H1 (cell line): ENCODE measurements around the gene EPX. TPM values are rescaled to one million over a fixed set of nuclear protein-coding genes. Genes with fewer than 3 reads are reported as not detected.

ENCODE experiments used
- GABPA ChIP-seq: IDR thresholded peaks from 2 replicates; pipeline ENCODE4 v1.6.1; 2011; ENCODE audit warnings: mild to moderate bottlenecking, low read length, moderate library complexity, borderline replicate concordance; ENCODE audit not compliant: insufficient read depth
- POLR2AphosphoS5 ChIP-seq: IDR thresholded peaks from 2 replicates; pipeline ENCODE4 v1.6.1; 2011; ENCODE audit warnings: low read depth, low read length
- POU5F1 ChIP-seq: IDR thresholded peaks from 2 replicates; pipeline ENCODE4 v1.6.1; 2011; ENCODE audit warnings: low read depth, mild to moderate bottlenecking, low read length, moderate library complexity
- RBBP5 ChIP-seq: IDR thresholded peaks from 2 replicates; pipeline ENCODE4 v1.7.1; 2012; ENCODE audit warnings: low read depth, mild to moderate bottlenecking, inconsistent platforms, low read length, moderate library complexity, borderline replicate concordance
- polyA plus RNA-seq, 7 experiments: library from polyadenylated mRNA; depleted of rRNA in 3 of 7; stranded (reverse) in 5 of 7; unstranded in 2 of 7; fragments of >200 nt in 5 of 7; fragments of 200-250 nt in 2 of 7; gene quantifications; 1 replicate in 5 of 7; 2 replicates in 1 of 7; 4 replicates in 1 of 7; pipeline versions ENCODE4 v1.2.1 to v1.2.3, GENCODE V29; 2011 to 2013; ENCODE audit warnings: missing spikeins in 2 of 7, mixed read lengths in 2 of 7
- total RNA-seq: library from RNA; stranded (reverse); fragmentation: NEBNext Ultra II Directional; extraction: Animal tissue kit (Norgen Biotek cat#: 25700); gene quantifications from 2 replicates; pipeline ENCODE4 v1.2.1, GENCODE V29; 2021

The EPX gene
- total and polyA plus RNA-seq, 2 of the 8 experiments (the other 6 are each of a cell fraction or from before 2014, with no cell fraction given) = not detected

DNA sequence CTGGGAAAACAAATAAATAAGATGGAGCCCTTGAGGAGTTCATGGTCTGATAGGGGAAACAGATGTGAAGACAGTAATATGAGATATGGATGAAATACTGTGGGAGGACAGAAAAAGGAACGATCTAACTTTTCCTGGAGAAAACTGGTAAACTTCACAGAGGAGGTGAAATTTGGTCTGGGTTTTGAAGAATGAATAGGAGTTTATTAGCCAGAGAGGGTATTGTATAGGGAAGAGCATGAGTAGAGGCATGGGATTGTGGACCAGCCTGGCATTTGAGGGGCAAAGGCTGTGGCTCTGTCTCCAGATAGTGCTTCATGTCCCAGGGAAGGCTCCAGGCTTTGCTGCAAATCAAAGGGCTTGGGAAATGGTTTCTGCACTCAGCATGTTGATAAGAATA is 47.5 kb downstream of the EPX start (continued):
- no peak for TF ChIP-seq GABPA
- no peak for TF ChIP-seq RBBP5
- TF ChIP-seq POU5F1 = no peak
- TF ChIP-seq POLR2AphosphoS5 = no peak
- TF ChIP-seq, all 59 proteins: peak for 0
